HepG2 (cell line): ENCODE measurements around the gene PACSIN1. TPM values are rescaled to one million over a fixed set of nuclear protein-coding genes. Genes with fewer than 3 reads are reported as not detected.
A peak's percentile ranks its signal among the peaks of the same experiment; 100 is the strongest.

Experiments
- ATAC-seq: fragments of 200-7000 bp; cut with Tn5 transposase; 3 replicates; pipeline ENCODE4 v1.9.1; 2020; ENCODE audit warnings: mild to moderate bottlenecking, moderate library complexity
- BruUV-seq: library from RNA; stranded (reverse); fragments of 400-500 nt; replicated peaks from 2 replicates; lab custom pipeline; 2021; lab: Mats Ljungman, UMichigan
- CTCF ChIA-PET: fragments of 300-600 bp; formaldehyde crosslinking; extraction: SDS; loops from one replicate; lab custom pipeline; 2021; ENCODE audit warnings: low total read pairs, inconsistent platforms, low intra/inter-chr PET ratio; lab: Yijun Ruan, JAX
- POLR2A ChIA-PET: fragments of 350-600 bp; sonication (Branson Sonifier 250); formaldehyde crosslinking; loops from one replicate; lab custom pipeline; 2020; ENCODE audit warnings: antibody characterized with exemption, inconsistent platforms; lab: Yijun Ruan, JAX
- DNase-seq: peaks from one replicate; pipeline ENCODE4 v3.0.0-alpha.2; 2015; ENCODE audit warnings: low spot score
- FAIRE-seq: peaks from 3 replicates; lab custom pipeline; 2011; peaks lifted over from hg19 to GRCh38; lab: Jason Lieb, UNC
- H2AFZ ChIP-seq: one replicate; pipeline ENCODE4 v1.6.1; 2011; ENCODE audit warnings: low read length, inconsistent platforms
- H3K27ac ChIP-seq: fragments of 300-600 bp; 3 replicates; pipeline ENCODE4 v1.8.0; 2011; ENCODE audit warnings: mixed run types, mild to moderate bottlenecking, mixed read lengths, low read length, inconsistent platforms; ENCODE audit not compliant: insufficient read depth; ENCODE audit errors: extremely low read length
- H3K27me3 ChIP-seq, 2 experiments: fragments of 200-600 bp in 1 of 2; 2 replicates in 1 of 2; 3 replicates in 1 of 2; pipeline versions ENCODE4 v1.6.0 to v1.8.0; 2011; ENCODE audit warnings: low read length in 2 of 2, mild to moderate bottlenecking in 2 of 2, moderate library complexity in 2 of 2, inconsistent platforms in 1 of 2; ENCODE audit not compliant: insufficient read depth in 2 of 2, control insufficient read depth in 1 of 2
- H3K36me3 ChIP-seq, 2 experiments: fragments of 200-600 bp in 1 of 2; replicated peaks in 1 of 2; 2 replicates in 1 of 2; 3 replicates in 1 of 2; pipeline versions ENCODE4 v1.5.1 to v1.8.0; 2011; ENCODE audit warnings: low read length in 2 of 2, inconsistent platforms in 1 of 2; ENCODE audit not compliant: insufficient read depth in 2 of 2, control insufficient read depth in 1 of 2
- H3K4me1 ChIP-seq: 2 replicates; pipeline ENCODE4 v1.5.1; 2012; ENCODE audit warnings: low read length, inconsistent platforms; ENCODE audit not compliant: insufficient read depth
- H3K4me2 ChIP-seq: 2 replicates; pipeline ENCODE4 v1.6.0; 2011; ENCODE audit warnings: low read depth, low read length, inconsistent platforms
- H3K4me3 ChIP-seq, 3 experiments: fragments of 200-600 bp in 1 of 3; sonication (generic), shearing (Covaris generic) in 1 of 3; replicated peaks in 1 of 3; 2 replicates each; pipeline ENCODE4 v1.5.1; 2011 to 2016; ENCODE audit warnings: low read length in 3 of 3, inconsistent platforms in 2 of 3, low read depth in 2 of 3, mild to moderate bottlenecking in 2 of 3, control low read depth in 1 of 3, mixed read lengths in 1 of 3; ENCODE audit not compliant: insufficient read depth in 1 of 3
- H3K79me2 ChIP-seq: one replicate; pipeline ENCODE4 v1.6.1; 2011; ENCODE audit warnings: low read length, inconsistent platforms; ENCODE audit not compliant: insufficient read depth
- H3K9ac ChIP-seq: 2 replicates; pipeline ENCODE4 v1.6.0; 2011; ENCODE audit warnings: mild to moderate bottlenecking, low read depth, low read length, inconsistent platforms; ENCODE audit not compliant: insufficient read depth
- H3K9me3 ChIP-seq: 2 replicates; pipeline ENCODE4 v1.5.1; 2012; ENCODE audit warnings: mild to moderate bottlenecking, low read length
- H4K20me1 ChIP-seq: 2 replicates; pipeline ENCODE4 v1.6.0; 2011; ENCODE audit warnings: inconsistent platforms, mild to moderate bottlenecking, low read length, moderate library complexity; ENCODE audit not compliant: insufficient read depth
- HNRNPL ChIP-seq: fragments of 200-400 bp; formaldehyde crosslinking; IDR thresholded peaks from 2 replicates; pipeline ENCODE4 v1.6.1; 2017; ENCODE audit warnings: mild to moderate bottlenecking, low read depth, low read length
- ZKSCAN8 ChIP-seq: IDR thresholded peaks from 2 replicates; pipeline ENCODE4 v1.6.1; 2016; ENCODE audit warnings: borderline replicate concordance, missing genetic modification reagents, missing compliant biosample characterization
- ZNF468 ChIP-seq: sonication (generic); formaldehyde crosslinking; IDR thresholded peaks from 2 replicates; pipeline ENCODE4 v1.8.0; 2022; ENCODE audit warnings: mild to moderate bottlenecking, moderate library complexity, missing genetic modification reagents
- ZNF691 ChIP-seq: sonication (generic); formaldehyde crosslinking; IDR thresholded peaks from 2 replicates; pipeline ENCODE4 v1.4.0; 2020; ENCODE audit warnings: missing genetic modification reagents, low read depth, mild to moderate bottlenecking, borderline replicate concordance
- ZNF768 ChIP-seq: sonication (generic); formaldehyde crosslinking; IDR thresholded peaks from 2 replicates; pipeline ENCODE4 v1.4.0; 2020; ENCODE audit warnings: missing genetic modification reagents
- WGBS: methylation state at CpG from one replicate; pipeline ENCODE4 v1.1.6; 2017; ENCODE audit warnings: low lambda C conversion rate; 5-methylcytosine and 5-hydroxymethylcytosine counted together
- in situ Hi-C: cut with HindIII; loops from 2 replicates; pipeline ENCODE4 v1.10.0; 2017; ENCODE audit warnings: low pct_unique_long_range_greater_than_20kb; ENCODE audit not compliant: extremely low pct_ligation_motif_present
- intact Hi-C: fragments of 100-400 bp; cut with micrococcal nuclease; formaldehyde crosslinking; loops from one replicate; pipeline ENCODE4 v1.10.0; 2022; ENCODE audit not compliant: unreplicated experiment
- polyA plus RNA-seq, 8 experiments: library from polyadenylated mRNA; depleted of rRNA in 3 of 8; stranded (reverse) in 7 of 8; unstranded in 1 of 8; fragments of >200 nt; fragmentation: Illumina TruSeq in 4 of 8; extraction: Trizol in 4 of 8; gene quantifications; 2 replicates each; pipeline versions ENCODE4 v1.2.1 to v1.2.3, GENCODE V29; 2011 to 2016; ENCODE audit warnings: low read depth in 4 of 8, missing spikeins in 1 of 8, mixed read lengths in 1 of 8; ENCODE audit not compliant: insufficient read depth in 1 of 8
- total RNA-seq, 5 experiments: library from RNA; depleted of rRNA; stranded (reverse); fragments of >200 nt; fragmentation: Illumina TruSeq; extraction: Trizol; gene quantifications; 2 replicates each; pipeline ENCODE4 v1.2.3, GENCODE V29; 2016; ENCODE audit warnings: low read depth in 1 of 5

PACSIN1 gene
- total and polyA plus RNA-seq, 2 of the 13 experiments (the other 11 are each of a cell fraction or from before 2014, with no cell fraction given) = not detected

GRCh38 chr6:34466242-34467185 is 638 bp downstream of the PACSIN1 start:
- peaks cover 2% of the 10 kb centered on the region; the same call in 1 of the 2 replicates for H4K20me1 ChIP-seq
- CTCF ChIA-PET = no interaction called here
- no peak for TF ChIP-seq ZKSCAN8 (CRISPR knock-in tag)
- 0 out of 2 replicates have a peak, but pooled peaks have one; percentile 65 for TF ChIP-seq HNRNPL
- TF ChIP-seq ZNF691 (CRISPR knock-in tag) = no peak
- TF ChIP-seq ZNF468 (CRISPR knock-in tag) = no peak
- peak; percentile 72; the same call in 1 of the 2 replicates for TF ChIP-seq ZNF768 (CRISPR knock-in tag)
- POLR2A ChIA-PET = no interaction called here
- no peak for FAIRE-seq
- H3K27ac ChIP-seq = no peak overlapping the region
- peak overlapping the region; percentile 54; the same call in 1 of the 2 replicates for H3K4me2 ChIP-seq
- no peak overlapping the region for H2AFZ ChIP-seq
- intact Hi-C loops (no loop called here), in situ Hi-C loops (loop anchor here (10.0 kb wide), 1 partner anchor 138 kb away; no protein-coding TSS in a partner anchor)
- no TSS peak for BruUV-seq
- WGBS = 69% methylated on average over 13 of the region's 28 CpGs
- H3K36me3 ChIP-seq = no peaks in the 10 kb centered on the region
- no peak for DNase-seq
- ATAC-seq = no peak
- no peaks in the 10 kb centered on the region for H3K79me2 ChIP-seq
- peak overlapping the region in 1 of 3 experiments; percentile 44; a peak in 1 of 6 replicates for H3K4me3 ChIP-seq
- H3K4me1 ChIP-seq = peaks cover 18% of the 10 kb centered on the region
- H3K9me3 ChIP-seq = no peaks in the 10 kb centered on the region
- peaks cover 13 to 41% of the 10 kb centered on the region in 2 experiments; a peak in 4 of 5 replicates for H3K27me3 ChIP-seq
- no peak overlapping the region for H3K9ac ChIP-seq
